ENCODE data around the gene YPEL4.

DNA sequence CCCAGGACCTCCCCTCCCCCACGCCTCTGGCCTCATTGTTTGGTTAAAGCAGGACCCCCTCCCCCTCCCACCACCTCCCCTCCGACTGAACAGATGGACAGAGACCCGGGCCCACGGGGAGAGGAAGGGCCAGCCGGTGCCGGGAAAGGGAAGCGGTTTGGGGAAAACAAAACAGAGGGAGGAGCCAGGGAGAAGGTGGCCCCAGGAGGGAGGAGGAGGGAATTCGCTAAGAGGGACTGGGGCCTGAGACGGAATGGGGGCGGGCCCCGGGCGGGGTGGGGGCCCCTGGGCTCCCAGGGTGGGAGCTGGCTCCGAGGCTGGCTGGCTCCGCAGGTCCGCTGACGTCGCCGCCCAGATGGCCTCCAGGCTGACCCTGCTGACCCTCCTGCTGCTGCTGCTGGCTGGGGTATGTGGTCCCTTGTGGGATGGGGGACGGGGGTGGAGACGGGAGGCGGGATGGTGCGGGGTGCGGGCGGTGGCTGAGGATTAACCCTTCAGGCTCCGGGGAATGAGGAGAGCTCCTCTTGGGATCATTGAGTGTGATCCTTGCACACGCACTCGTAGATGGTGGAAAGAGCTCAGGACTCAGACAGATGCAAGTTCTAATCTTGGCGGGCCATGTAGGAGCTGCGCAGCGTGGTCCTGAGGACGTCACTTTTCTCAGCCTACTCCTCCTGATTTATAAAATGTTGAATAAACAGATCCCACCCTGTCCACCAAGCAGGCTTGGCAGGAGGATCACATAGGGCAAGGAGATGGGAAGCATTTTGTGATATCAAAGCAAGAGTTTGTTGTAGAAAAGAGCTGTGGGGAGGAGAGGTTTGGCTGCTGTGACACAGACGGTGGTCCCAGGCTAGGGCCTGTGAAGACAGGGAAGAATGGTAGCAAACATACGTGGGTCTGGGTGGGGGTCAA, 51.5 kb downstream of the YPEL4 start:
- TF ChIP-seq, protein P1, sequence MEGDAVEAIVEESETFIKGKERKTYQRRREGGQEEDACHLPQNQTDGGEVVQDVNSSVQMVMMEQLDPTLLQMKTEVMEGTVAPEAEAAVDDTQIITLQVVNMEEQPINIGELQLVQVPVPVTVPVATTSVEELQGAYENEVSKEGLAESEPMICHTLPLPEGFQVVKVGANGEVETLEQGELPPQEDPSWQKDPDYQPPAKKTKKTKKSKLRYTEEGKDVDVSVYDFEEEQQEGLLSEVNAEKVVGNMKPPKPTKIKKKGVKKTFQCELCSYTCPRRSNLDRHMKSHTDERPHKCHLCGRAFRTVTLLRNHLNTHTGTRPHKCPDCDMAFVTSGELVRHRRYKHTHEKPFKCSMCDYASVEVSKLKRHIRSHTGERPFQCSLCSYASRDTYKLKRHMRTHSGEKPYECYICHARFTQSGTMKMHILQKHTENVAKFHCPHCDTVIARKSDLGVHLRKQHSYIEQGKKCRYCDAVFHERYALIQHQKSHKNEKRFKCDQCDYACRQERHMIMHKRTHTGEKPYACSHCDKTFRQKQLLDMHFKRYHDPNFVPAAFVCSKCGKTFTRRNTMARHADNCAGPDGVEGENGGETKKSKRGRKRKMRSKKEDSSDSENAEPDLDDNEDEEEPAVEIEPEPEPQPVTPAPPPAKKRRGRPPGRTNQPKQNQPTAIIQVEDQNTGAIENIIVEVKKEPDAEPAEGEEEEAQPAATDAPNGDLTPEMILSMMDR (IDR thresholded peaks at IDR 0.05; ENCODE audit: low read depth, low read length): no peak
- no peak for TF ChIP-seq POLR2A (IDR thresholded peaks at IDR 0.05; ENCODE audit: extremely low read depth, insufficient read length)

Measured in NB4 (cell line).